ENCODE measurements around the gene MRPL47. TPM values are rescaled to one million over a fixed set of nuclear protein-coding genes. Genes with fewer than 3 reads are reported as not detected.

MRPL47 gene
- total RNA-seq, 4 donors from 2014 or later, result 15.6 to 34.8 (median 31.5) TPM

- Histone ChIP-seq H3K4me1 (no peaks in the 10 kb centered on the region), H3K27ac (no peak overlapping the region), H3K9me3 (no peaks in the 10 kb centered on the region), H3K36me3 (no peaks in the 10 kb centered on the region), H3K4me3 (no peak overlapping the region), H3K27me3 (no peaks in the 10 kb centered on the region)
- TF ChIP-seq CTCF (IDR thresholded peaks at IDR 0.05), result no peak
- TF ChIP-seq POLR2A (IDR thresholded peaks at IDR 0.05), result no peak
- DNase-seq, result no peak
- intact Hi-C loops (cut with DNase I; ENCODE audit: low total_unique reads), result no loop called here
Measured at GRCh38 chr3:179546814-179547241, 57.6 kb downstream of the MRPL47 start.

GRCh38 chr3:179544981-179545645 is 59.3 kb downstream of the MRPL47 start:
- H3K9me3 ChIP-seq, result no peaks in the 10 kb centered on the region
- no peaks in the 10 kb centered on the region for H3K4me1 ChIP-seq
- no peak overlapping the region for H3K27ac ChIP-seq
- intact Hi-C loops (cut with DNase I; ENCODE audit: low total_unique reads), result no loop called here
- TF ChIP-seq CTCF (IDR thresholded peaks at IDR 0.05) (no peak), POLR2A (IDR thresholded peaks at IDR 0.05) (no peak)
- H3K4me3 ChIP-seq, result no peak overlapping the region
- DNase-seq, result no peak
- H3K36me3 ChIP-seq, result no peaks in the 10 kb centered on the region
- H3K27me3 ChIP-seq, result no peaks in the 10 kb centered on the region

GRCh38 chr3:179542375-179542774 is 62.1 kb downstream of the MRPL47 start:
- no peak for TF ChIP-seq CTCF (IDR thresholded peaks at IDR 0.05)
- TF ChIP-seq POLR2A (IDR thresholded peaks at IDR 0.05), result no peak
- intact Hi-C loops (cut with DNase I; ENCODE audit: low total_unique reads), result no loop called here
- no peaks in the 10 kb centered on the region for H3K27me3 ChIP-seq

GRCh38 chr3:179541596-179541995 is 62.8 kb downstream of the MRPL47 start:
- Histone ChIP-seq H3K27ac (no peak overlapping the region), H3K9me3 (no peaks in the 10 kb centered on the region), H3K4me1 (no peaks in the 10 kb centered on the region), H3K36me3 (no peaks in the 10 kb centered on the region), H3K27me3 (no peaks in the 10 kb centered on the region), H3K4me3 (no peak overlapping the region)
- TF ChIP-seq CTCF (IDR thresholded peaks at IDR 0.05) (no peak), POLR2A (IDR thresholded peaks at IDR 0.05) (no peak)
- intact Hi-C loops (cut with DNase I; ENCODE audit: low total_unique reads), result no loop called here
- no peak for DNase-seq

More at GRCh38 chr3:179542375-179542774, 62.1 kb downstream of the MRPL47 start:
- no peaks in the 10 kb centered on the region for H3K4me1 ChIP-seq
- no peaks in the 10 kb centered on the region for H3K36me3 ChIP-seq
- H3K4me3 ChIP-seq, result no peak overlapping the region
- no peak for DNase-seq
- H3K9me3 ChIP-seq, result no peaks in the 10 kb centered on the region
- no peak overlapping the region for H3K27ac ChIP-seq

- H3K36me3 ChIP-seq, result no peaks in the 10 kb centered on the region
- H3K4me3 ChIP-seq, result no peak overlapping the region
- TF ChIP-seq CTCF (IDR thresholded peaks at IDR 0.05) (no peak), POLR2A (IDR thresholded peaks at IDR 0.05) (no peak)
- H3K9me3 ChIP-seq, result no peaks in the 10 kb centered on the region
- intact Hi-C loops (cut with DNase I; ENCODE audit: low total_unique reads), result no loop called here
- no peak overlapping the region for H3K27ac ChIP-seq
- no peak for DNase-seq
- no peaks in the 10 kb centered on the region for H3K4me1 ChIP-seq
- no peaks in the 10 kb centered on the region for H3K27me3 ChIP-seq
Measured at GRCh38 chr3:179541094-179541493, 63.3 kb downstream of the MRPL47 start.

Small RNAs within 50 kb of the gene (small RNA-seq; reads per million reads assigned to genes)
- not detected for gene AC090425.1
- not detected for gene RF01210

Other genes with a start within 250 kb of the MRPL47 start
- gene GNB4, start 153.2 kb downstream of the MRPL47 start, total RNA-seq, result 100 to 1,000 TPM in 1 of 4 donors, 10 to 100 TPM in 3; 18.2 to 110 (median 47.8) TPM
- 10 to 100 TPM; 38.7 to 84.5 (median 51.2) TPM for gene ACTL6A, start 41.7 kb downstream of the MRPL47 start, total RNA-seq
- 100 to 1,000 TPM in 1 of 4 donors, 10 to 100 TPM in 3; 23.1 to 107 (median 60.3) TPM for gene NDUFB5, start 156 bp upstream of the MRPL47 start, total RNA-seq
- gene USP13, start 48.4 kb upstream of the MRPL47 start, total RNA-seq, result 10 to 100 TPM; 17.4 to 19.8 (median 18.2) TPM

Measured in uterus (tissue), 4 donors.